IMR-90 (cell line): Measurements from ENCODE around the gene HNRNPUL1. TPM values are rescaled to one million over a fixed set of nuclear protein-coding genes. Genes with fewer than 3 reads are reported as not detected.

Source experiments
- ATAC-seq: fragments of 200-7000 bp; cut with Tn5 transposase; 2 replicates; pipeline ENCODE4 v1.9.1; 2020; ENCODE audit warnings: low read depth, mild to moderate bottlenecking, moderate library complexity
- BruUV-seq: library from RNA; stranded (reverse); fragments of 400-500 nt; replicated peaks from 2 replicates; lab custom pipeline; 2021; lab: Mats Ljungman, UMichigan
- CTCF ChIA-PET: fragments of 300-600 bp; formaldehyde crosslinking; extraction: SDS; loops from one replicate; lab custom pipeline; 2021; ENCODE audit warnings: antibody characterized with exemption; lab: Yijun Ruan, JAX
- POLR2A ChIA-PET: fragments of 300-600 bp; sonication (Branson Sonifier 250); formaldehyde crosslinking; loops from one replicate; lab custom pipeline; 2022; ENCODE audit warnings: antibody characterized with exemption; ENCODE audit not compliant: unreplicated experiment; lab: Charles Lee
- DNase-seq: peaks from one replicate; pipeline ENCODE4 v3.0.0; 2013
- H2AFZ ChIP-seq: replicated peaks from 2 replicates; pipeline ENCODE3; 2013; ENCODE audit warnings: low read length, mild to moderate bottlenecking; ENCODE audit not compliant: poor library complexity
- H2AK5ac ChIP-seq: 2 replicates; pipeline ENCODE4 v1.6.1; 2013; ENCODE audit warnings: low read depth, low read length, inconsistent platforms
- H2AK9ac ChIP-seq: replicated peaks from 2 replicates; pipeline ENCODE3; 2013; ENCODE audit warnings: mild to moderate bottlenecking, low read depth, low read length, moderate library complexity; ENCODE audit not compliant: poor library complexity
- H2BK120ac ChIP-seq: 2 replicates; pipeline ENCODE4 v1.6.1; 2013; ENCODE audit warnings: low read depth, low read length, inconsistent platforms
- H2BK15ac ChIP-seq: 3 replicates; pipeline ENCODE4 v1.6.1; 2013; ENCODE audit warnings: low read depth, low read length, inconsistent platforms
- H2BK20ac ChIP-seq: 2 replicates; pipeline ENCODE4 v1.6.1; 2013; ENCODE audit warnings: low read depth, mild to moderate bottlenecking, inconsistent platforms, low read length, moderate library complexity
- H2BK5ac ChIP-seq: 2 replicates; pipeline ENCODE4 v1.6.1; 2013; ENCODE audit warnings: mild to moderate bottlenecking, low read depth, low read length, inconsistent platforms; ENCODE audit not compliant: poor library complexity, severe bottlenecking
- H3K14ac ChIP-seq: replicated peaks from 2 replicates; pipeline ENCODE4 v1.6.1; 2013; ENCODE audit warnings: low read depth, low read length, inconsistent platforms
- H3K18ac ChIP-seq: 2 replicates; pipeline ENCODE4 v1.6.1; 2013; ENCODE audit warnings: low read depth, low read length, control low read depth
- H3K23ac ChIP-seq: 2 replicates; pipeline ENCODE4 v1.6.1; 2013; ENCODE audit warnings: low read depth, low read length, inconsistent platforms
- H3K27ac ChIP-seq: 2 replicates; pipeline ENCODE4 v1.5.1; 2013; ENCODE audit warnings: mild to moderate bottlenecking, control low read depth, low read length; ENCODE audit not compliant: insufficient read depth
- H3K27me3 ChIP-seq: 2 replicates; pipeline ENCODE4 v1.6.1; 2013; ENCODE audit warnings: low read length; ENCODE audit not compliant: control insufficient read depth, insufficient read depth
- H3K36me3 ChIP-seq: 2 replicates; pipeline ENCODE4 v1.6.1; 2013; ENCODE audit warnings: low read length, mixed read lengths; ENCODE audit not compliant: control insufficient read depth, insufficient read depth
- H3K4ac ChIP-seq: 2 replicates; pipeline ENCODE4 v1.6.1; 2013; ENCODE audit warnings: low read depth, low read length, inconsistent platforms
- H3K4me1 ChIP-seq: 2 replicates; pipeline ENCODE4 v1.6.1; 2013; ENCODE audit warnings: low read length, mixed read lengths; ENCODE audit not compliant: control insufficient read depth, insufficient read depth
- H3K4me2 ChIP-seq: 2 replicates; pipeline ENCODE4 v1.6.1; 2013; ENCODE audit warnings: low read depth, mild to moderate bottlenecking, control low read depth, low read length, moderate library complexity
- H3K4me3 ChIP-seq: 2 replicates; pipeline ENCODE4 v1.5.1; 2013; ENCODE audit warnings: low read depth, mild to moderate bottlenecking, control low read depth, low read length, moderate library complexity; ENCODE audit not compliant: insufficient read depth
- H3K56ac ChIP-seq: 2 replicates; pipeline ENCODE4 v1.6.1; 2013; ENCODE audit warnings: low read length, inconsistent platforms; ENCODE audit not compliant: insufficient read depth; ENCODE audit errors: extremely low read depth
- H3K79me1 ChIP-seq, 2 experiments: 2 replicates each; pipeline ENCODE4 v1.6.1; 2013; ENCODE audit warnings: low read length in 2 of 2, inconsistent platforms in 1 of 2, low read depth in 1 of 2
- H3K9ac ChIP-seq: 2 replicates; pipeline ENCODE4 v1.6.1; 2013; ENCODE audit warnings: low read depth, low read length, control low read depth
- H3K9me1 ChIP-seq: 2 replicates; pipeline ENCODE4 v1.6.1; 2013; ENCODE audit warnings: low read length, inconsistent platforms; ENCODE audit not compliant: insufficient read depth
- H3K9me3 ChIP-seq: 2 replicates; pipeline ENCODE4 v1.6.1; 2013; ENCODE audit warnings: low read length; ENCODE audit not compliant: control insufficient read depth, insufficient read depth
- H4K20me1 ChIP-seq: 2 replicates; pipeline ENCODE4 v1.6.1; 2013; ENCODE audit warnings: low read length, inconsistent platforms; ENCODE audit not compliant: insufficient read depth
- H4K5ac ChIP-seq: 2 replicates; pipeline ENCODE4 v1.6.1; 2013; ENCODE audit warnings: mild to moderate bottlenecking, low read depth, low read length, control low read depth
- H4K8ac ChIP-seq, 2 experiments: 2 replicates each; pipeline ENCODE4 v1.6.1; 2013; ENCODE audit warnings: low read depth in 2 of 2, low read length in 2 of 2, control low read depth in 1 of 2, inconsistent platforms in 1 of 2
- H4K91ac ChIP-seq: 2 replicates; pipeline ENCODE4 v1.6.1; 2013; ENCODE audit warnings: low read depth, low read length, inconsistent platforms; ENCODE audit not compliant: insufficient read depth
- BHLHE40 ChIP-seq: fragments of 150-350 bp; IDR thresholded peaks from 2 replicates; pipeline ENCODE4 v1.6.1; 2016; ENCODE audit warnings: mild to moderate bottlenecking, low read depth, low read length
- CEBPB ChIP-seq: IDR thresholded peaks from 2 replicates; pipeline ENCODE4 v1.6.1; 2012; ENCODE audit warnings: low read depth, low read length, improper control_type of control experiment
- CHD1 ChIP-seq: IDR thresholded peaks from 2 replicates; pipeline ENCODE4 v1.6.1; 2012; ENCODE audit warnings: low read depth, low read length, improper control_type of control experiment
- FOS ChIP-seq: fragments of 150-350 bp; IDR thresholded peaks from 2 replicates; pipeline ENCODE4 v1.6.1; 2016; ENCODE audit warnings: low read depth, low read length
- MAFK ChIP-seq: IDR thresholded peaks from 2 replicates; pipeline ENCODE4 v1.6.1; 2012; ENCODE audit warnings: low read depth, low read length, improper control_type of control experiment
- MAZ ChIP-seq: IDR thresholded peaks from 2 replicates; pipeline ENCODE4 v1.6.1; 2012; ENCODE audit warnings: low read depth, mild to moderate bottlenecking, low read length, improper control_type of control experiment, moderate library complexity, borderline replicate concordance
- MXI1 ChIP-seq: IDR thresholded peaks from 2 replicates; pipeline ENCODE4 v1.6.1; 2012; ENCODE audit warnings: low read depth, mild to moderate bottlenecking, low read length, moderate library complexity, borderline replicate concordance
- NFE2L2 ChIP-seq: fragments of 150-350 bp; IDR thresholded peaks from 2 replicates; pipeline ENCODE4 v1.6.1; 2016; ENCODE audit warnings: low read depth, mild to moderate bottlenecking, low read length
- POLR2A ChIP-seq: IDR thresholded peaks from 2 replicates; pipeline ENCODE4 v1.6.1; 2012; ENCODE audit warnings: mild to moderate bottlenecking, low read depth, low read length
- RAD21 ChIP-seq: IDR thresholded peaks from 2 replicates; pipeline ENCODE4 v1.6.1; 2012; ENCODE audit warnings: low read length, improper control_type of control experiment
- RCOR1 ChIP-seq: IDR thresholded peaks from 2 replicates; pipeline ENCODE4 v1.6.1; 2012; ENCODE audit warnings: mild to moderate bottlenecking, low read length, improper control_type of control experiment; ENCODE audit not compliant: insufficient replicate concordance
- RFX5 ChIP-seq: IDR thresholded peaks from 2 replicates; pipeline ENCODE4 v1.8.0; 2012; ENCODE audit warnings: low read depth, mild to moderate bottlenecking, low read length, moderate library complexity
- SMC3 ChIP-seq: fragments of 150-350 bp; IDR thresholded peaks from 2 replicates; pipeline ENCODE4 v1.6.1; 2016; ENCODE audit warnings: low read depth, mild to moderate bottlenecking, antibody characterized with exemption, low read length, moderate library complexity
- WGBS, 2 experiments: methylation state at CpG; one replicate each; pipeline versions ENCODE4 v1.1.5 to v1.1.7; 2013; ENCODE audit warnings: missing lambda C conversion rate in 2 of 2; ENCODE audit not compliant: insufficient read length in 1 of 2; ENCODE audit errors: extremely low coverage in 2 of 2; 5-methylcytosine and 5-hydroxymethylcytosine counted together
- dilution Hi-C: fragments of 300-500 bp; cut with HindIII; formaldehyde crosslinking; loops from one replicate; pipeline ENCODE4 v1.14.3; 2018; ENCODE audit warnings: low sequenced_read_pairs; ENCODE audit not compliant: unreplicated experiment
- in situ Hi-C: fragments of 300-500 bp; cut with MboI; formaldehyde crosslinking; loops from 3 replicates; pipeline ENCODE4 v1.14.3; 2019; ENCODE audit warnings: low sequenced_read_pairs, inconsistent platforms, mixed read lengths
- intact Hi-C: fragments of 100-400 bp; cut with micrococcal nuclease; formaldehyde crosslinking; loops from 2 replicates; pipeline ENCODE4 v1.10.0; 2022
- polyA plus RNA-seq, 3 experiments: library from polyadenylated mRNA; depleted of rRNA; stranded (reverse); fragments of >200 nt; gene quantifications; 2 replicates each; pipeline ENCODE4 v1.2.3, GENCODE V29; 2012; ENCODE audit warnings: low replicate concordance in 1 of 3
- total RNA-seq: library from RNA; depleted of rRNA; stranded (reverse); fragments of >200 nt; gene quantifications from 2 replicates; pipeline ENCODE4 v1.2.3, GENCODE V29; 2012
- TF ChIP-seq, protein P1 (sequence below): fragments of 150-350 bp; IDR thresholded peaks from 2 replicates; pipeline ENCODE4 v1.6.1; 2017; ENCODE audit warnings: mild to moderate bottlenecking, antibody characterized with exemption, low read length, low read depth
- TF ChIP-seq, protein P2 (sequence below): fragments of 150-350 bp; IDR thresholded peaks from 2 replicates; pipeline ENCODE4 v1.6.1; 2016; ENCODE audit warnings: low read depth, mild to moderate bottlenecking, low read length, moderate library complexity, borderline replicate concordance
- TF ChIP-seq, protein P3 (sequence below): conservative IDR thresholded peaks from 2 replicates; pipeline ENCODE4 v1.5.1; 2012; ENCODE audit warnings: mild to moderate bottlenecking, low read depth, low read length, improper control_type of control experiment

Gene HNRNPUL1
- total and polyA plus RNA-seq, 2 of the 4 experiments (the other 2 are of a cell fraction) = 50.7 to 67.3 TPM

DNA sequence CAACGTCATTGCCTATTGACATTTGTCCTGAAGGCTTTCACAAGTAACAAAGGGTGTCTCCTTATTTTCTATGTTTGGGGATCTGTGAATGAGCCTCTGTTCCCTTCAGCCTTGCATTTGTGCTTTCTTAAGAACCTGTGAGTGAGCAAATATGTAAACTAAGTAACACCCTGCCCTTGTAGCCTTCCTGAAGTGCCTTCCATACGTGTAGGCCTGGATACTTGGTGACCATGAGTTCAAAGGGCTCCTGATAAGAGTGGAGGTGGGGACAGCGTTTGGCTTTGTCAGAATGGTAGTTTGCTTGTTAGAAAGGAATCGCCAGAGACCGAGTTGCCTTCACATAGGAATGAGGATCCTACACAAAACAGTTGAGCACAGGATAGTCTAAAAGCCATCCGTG is 31.3 kb downstream of the HNRNPUL1 start:
- no CpG with 5 or more reads among the region's 6 CpGs for WGBS, 2 experiments

More for the DNA sequence above, 31.3 kb downstream of the HNRNPUL1 start:
- peaks cover 53 to 82% of the 10 kb centered on the region in 2 experiments for H3K79me1 ChIP-seq
- no peak overlapping the region for H2BK20ac ChIP-seq
- H2BK5ac ChIP-seq = no peak overlapping the region
- ChIA-PET POLR2A (no interaction called here), CTCF (no interaction called here)
- H4K20me1 ChIP-seq = peaks cover 64% of the 10 kb centered on the region
- H3K27me3 ChIP-seq = no peaks in the 10 kb centered on the region
- BruUV-seq = no TSS peak
- H3K4ac ChIP-seq = no peak overlapping the region
- no peak overlapping the region for H3K56ac ChIP-seq
- H3K4me3 ChIP-seq = no peak overlapping the region
- H4K91ac ChIP-seq = no peak overlapping the region
- no peak overlapping the region for H3K18ac ChIP-seq
- H2AFZ ChIP-seq = no peak overlapping the region
- H3K4me2 ChIP-seq = no peak overlapping the region
- intact Hi-C loops (no loop called here), dilution Hi-C loops (no loop called here), in situ Hi-C loops (no loop called here)
- DNase-seq (no peak), ATAC-seq (no peak)
- no peak overlapping the region for H3K27ac ChIP-seq
- H2AK5ac ChIP-seq = no peak overlapping the region
- H3K9me3 ChIP-seq = no peaks in the 10 kb centered on the region
- H2BK120ac ChIP-seq = no peak overlapping the region
- H2BK15ac ChIP-seq = no peak overlapping the region
- H3K36me3 ChIP-seq = peaks cover 80% of the 10 kb centered on the region
- TF ChIP-seq RAD21 (no peak), MAFK (no peak), CHD1 (no peak), FOS (no peak), NFE2L2 (no peak), BHLHE40 (no peak), SMC3 (no peak), POLR2A (no peak), MXI1 (no peak), RFX5 (no peak), CEBPB (no peak), MAZ (no peak), RCOR1 (no peak)
- TF ChIP-seq, protein P1, sequence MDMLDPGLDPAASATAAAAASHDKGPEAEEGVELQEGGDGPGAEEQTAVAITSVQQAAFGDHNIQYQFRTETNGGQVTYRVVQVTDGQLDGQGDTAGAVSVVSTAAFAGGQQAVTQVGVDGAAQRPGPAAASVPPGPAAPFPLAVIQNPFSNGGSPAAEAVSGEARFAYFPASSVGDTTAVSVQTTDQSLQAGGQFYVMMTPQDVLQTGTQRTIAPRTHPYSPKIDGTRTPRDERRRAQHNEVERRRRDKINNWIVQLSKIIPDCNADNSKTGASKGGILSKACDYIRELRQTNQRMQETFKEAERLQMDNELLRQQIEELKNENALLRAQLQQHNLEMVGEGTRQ = no peak
- TF ChIP-seq, protein P2, sequence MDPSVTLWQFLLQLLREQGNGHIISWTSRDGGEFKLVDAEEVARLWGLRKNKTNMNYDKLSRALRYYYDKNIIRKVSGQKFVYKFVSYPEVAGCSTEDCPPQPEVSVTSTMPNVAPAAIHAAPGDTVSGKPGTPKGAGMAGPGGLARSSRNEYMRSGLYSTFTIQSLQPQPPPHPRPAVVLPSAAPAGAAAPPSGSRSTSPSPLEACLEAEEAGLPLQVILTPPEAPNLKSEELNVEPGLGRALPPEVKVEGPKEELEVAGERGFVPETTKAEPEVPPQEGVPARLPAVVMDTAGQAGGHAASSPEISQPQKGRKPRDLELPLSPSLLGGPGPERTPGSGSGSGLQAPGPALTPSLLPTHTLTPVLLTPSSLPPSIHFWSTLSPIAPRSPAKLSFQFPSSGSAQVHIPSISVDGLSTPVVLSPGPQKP = no peak
- TF ChIP-seq, protein P3, sequence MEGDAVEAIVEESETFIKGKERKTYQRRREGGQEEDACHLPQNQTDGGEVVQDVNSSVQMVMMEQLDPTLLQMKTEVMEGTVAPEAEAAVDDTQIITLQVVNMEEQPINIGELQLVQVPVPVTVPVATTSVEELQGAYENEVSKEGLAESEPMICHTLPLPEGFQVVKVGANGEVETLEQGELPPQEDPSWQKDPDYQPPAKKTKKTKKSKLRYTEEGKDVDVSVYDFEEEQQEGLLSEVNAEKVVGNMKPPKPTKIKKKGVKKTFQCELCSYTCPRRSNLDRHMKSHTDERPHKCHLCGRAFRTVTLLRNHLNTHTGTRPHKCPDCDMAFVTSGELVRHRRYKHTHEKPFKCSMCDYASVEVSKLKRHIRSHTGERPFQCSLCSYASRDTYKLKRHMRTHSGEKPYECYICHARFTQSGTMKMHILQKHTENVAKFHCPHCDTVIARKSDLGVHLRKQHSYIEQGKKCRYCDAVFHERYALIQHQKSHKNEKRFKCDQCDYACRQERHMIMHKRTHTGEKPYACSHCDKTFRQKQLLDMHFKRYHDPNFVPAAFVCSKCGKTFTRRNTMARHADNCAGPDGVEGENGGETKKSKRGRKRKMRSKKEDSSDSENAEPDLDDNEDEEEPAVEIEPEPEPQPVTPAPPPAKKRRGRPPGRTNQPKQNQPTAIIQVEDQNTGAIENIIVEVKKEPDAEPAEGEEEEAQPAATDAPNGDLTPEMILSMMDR = no peak
- no peak overlapping the region for H3K9ac ChIP-seq
- peaks cover 24% of the 10 kb centered on the region for H3K4me1 ChIP-seq
- H3K9me1 ChIP-seq = peaks cover 25% of the 10 kb centered on the region
- no peak overlapping the region for H4K8ac ChIP-seq
- no peak overlapping the region for H2AK9ac ChIP-seq
- no peak overlapping the region for H3K14ac ChIP-seq
- H4K5ac ChIP-seq = no peak overlapping the region
- no peak overlapping the region for H3K23ac ChIP-seq
